ENCODE data around the gene FDX1. TPM values are rescaled to one million over a fixed set of nuclear protein-coding genes. Genes with fewer than 3 reads are reported as not detected.

FDX1 gene
- total RNA-seq, 1 experiment from 2014 or later, result 29.9 TPM

- intact Hi-C loops (cut with micrococcal nuclease; ENCODE audit: unreplicated experiment), result no loop called here
- Mint-ChIP-seq H3K27me3 (ENCODE audit: insufficient read depth, unreplicated experiment) (peaks cover under 1% of the 10 kb centered on the region), H3K9me3 (ENCODE audit: unreplicated experiment) (no peaks in the 10 kb centered on the region), H3K27ac (ENCODE audit: unreplicated experiment) (no peak overlapping the region), H3K4me1 (ENCODE audit: low read depth, unreplicated experiment) (no peaks in the 10 kb centered on the region), H3K36me3 (ENCODE audit: insufficient read depth, unreplicated experiment) (no peaks in the 10 kb centered on the region), H3K4me3 (ENCODE audit: unreplicated experiment) (no peak overlapping the region)
- no peak for TF ChIP-seq CTCF (IDR thresholded peaks at IDR 0.05; ENCODE audit: insufficient read depth in 1 of 2, low read depth in 1 of 2, low read length in 1 of 2, severe bottlenecking in 1 of 2, unreplicated experiment in 1 of 2)
- Histone ChIP-seq H3K36me3 (ENCODE audit: control insufficient read depth, insufficient read depth, low read length) (no peaks in the 10 kb centered on the region), H3K4me3 (ENCODE audit: low read depth, low read length) (no peak overlapping the region), H3K27me3 (replicated peaks; ENCODE audit: control insufficient read depth, insufficient read depth, low read length) (no peaks in the 10 kb centered on the region), H3K9me3 (peaks cover 6% of the 10 kb centered on the region; the same call in 1 of the 2 replicates), H3K4me1 (no peaks in the 10 kb centered on the region)
- DNase-seq, result no peak
- ChIA-PET POLR2A (no interaction called here), CTCF (no interaction called here)
- no TSS peak for BruUV-seq (replicated peaks)
Observed at GRCh38 chr11:110479108-110480101, 49.7 kb downstream of the FDX1 start.

- no peak for DNase-seq
- peaks cover 6% of the 10 kb centered on the region; the same call in 1 of the 2 replicates for H3K9me3 ChIP-seq
- no peak overlapping the region for H3K4me3 ChIP-seq (ENCODE audit: low read depth, low read length)
- Mint-ChIP-seq H3K9me3 (ENCODE audit: unreplicated experiment) (no peaks in the 10 kb centered on the region), H3K36me3 (ENCODE audit: insufficient read depth, unreplicated experiment) (no peaks in the 10 kb centered on the region), H3K27me3 (ENCODE audit: insufficient read depth, unreplicated experiment) (peaks cover 3% of the 10 kb centered on the region), H3K4me1 (ENCODE audit: low read depth, unreplicated experiment) (no peaks in the 10 kb centered on the region), H3K27ac (ENCODE audit: unreplicated experiment) (no peak overlapping the region), H3K4me3 (ENCODE audit: unreplicated experiment) (no peak overlapping the region)
- no TSS peak for BruUV-seq (replicated peaks)
- H3K4me1 ChIP-seq, result no peaks in the 10 kb centered on the region
- intact Hi-C loops (cut with micrococcal nuclease; ENCODE audit: unreplicated experiment), result no loop called here
- no peaks in the 10 kb centered on the region for H3K27me3 ChIP-seq (replicated peaks; ENCODE audit: control insufficient read depth, insufficient read depth, low read length)
- no peaks in the 10 kb centered on the region for H3K36me3 ChIP-seq (ENCODE audit: control insufficient read depth, insufficient read depth, low read length)
- ChIA-PET POLR2A (no interaction called here), CTCF (no interaction called here)
- TF ChIP-seq CTCF (IDR thresholded peaks at IDR 0.05; ENCODE audit: insufficient read depth in 1 of 2, low read depth in 1 of 2, low read length in 1 of 2, severe bottlenecking in 1 of 2, unreplicated experiment in 1 of 2), result no peak
Observed at GRCh38 chr11:110481523-110481922, 51.8 kb downstream of the FDX1 start.

GRCh38 chr11:110486156-110486555, 56.4 kb downstream of the FDX1 start:
- Histone ChIP-seq H3K4me3 (ENCODE audit: low read depth, low read length) (no peak overlapping the region), H3K9me3 (peaks cover 6% of the 10 kb centered on the region; the same call in 1 of the 2 replicates), H3K27me3 (replicated peaks; ENCODE audit: control insufficient read depth, insufficient read depth, low read length) (no peaks in the 10 kb centered on the region), H3K36me3 (ENCODE audit: control insufficient read depth, insufficient read depth, low read length) (no peaks in the 10 kb centered on the region), H3K4me1 (no peaks in the 10 kb centered on the region)
- Mint-ChIP-seq H3K36me3 (ENCODE audit: insufficient read depth, unreplicated experiment) (no peaks in the 10 kb centered on the region), H3K4me3 (ENCODE audit: unreplicated experiment) (no peak overlapping the region), H3K9me3 (ENCODE audit: unreplicated experiment) (no peaks in the 10 kb centered on the region), H3K4me1 (ENCODE audit: low read depth, unreplicated experiment) (no peaks in the 10 kb centered on the region), H3K27ac (ENCODE audit: unreplicated experiment) (no peak overlapping the region), H3K27me3 (ENCODE audit: insufficient read depth, unreplicated experiment) (peaks cover 3% of the 10 kb centered on the region)
- no peak for DNase-seq
- ChIA-PET CTCF (interaction anchor here (0.8 kb wide), 1 partner anchor 11 kb away, joined by 3 read pairs; no protein-coding TSS in a partner anchor), POLR2A (no interaction called here)
- BruUV-seq (replicated peaks), result no TSS peak
- TF ChIP-seq CTCF (IDR thresholded peaks at IDR 0.05; ENCODE audit: insufficient read depth in 1 of 2, low read depth in 1 of 2, low read length in 1 of 2, severe bottlenecking in 1 of 2, unreplicated experiment in 1 of 2), result no peak
- intact Hi-C loops (cut with micrococcal nuclease; ENCODE audit: unreplicated experiment), result no loop called here

Data from Caco-2 (cell line).